ENCODE measurements around the gene GCA. TPM values are rescaled to one million over a fixed set of nuclear protein-coding genes. Genes with fewer than 3 reads are reported as not detected.

The GCA gene
- polyA plus RNA-seq, 2 of the 4 experiments (the other 2 are of a cell fraction) = 6.6 to 17.8 TPM

DNA sequence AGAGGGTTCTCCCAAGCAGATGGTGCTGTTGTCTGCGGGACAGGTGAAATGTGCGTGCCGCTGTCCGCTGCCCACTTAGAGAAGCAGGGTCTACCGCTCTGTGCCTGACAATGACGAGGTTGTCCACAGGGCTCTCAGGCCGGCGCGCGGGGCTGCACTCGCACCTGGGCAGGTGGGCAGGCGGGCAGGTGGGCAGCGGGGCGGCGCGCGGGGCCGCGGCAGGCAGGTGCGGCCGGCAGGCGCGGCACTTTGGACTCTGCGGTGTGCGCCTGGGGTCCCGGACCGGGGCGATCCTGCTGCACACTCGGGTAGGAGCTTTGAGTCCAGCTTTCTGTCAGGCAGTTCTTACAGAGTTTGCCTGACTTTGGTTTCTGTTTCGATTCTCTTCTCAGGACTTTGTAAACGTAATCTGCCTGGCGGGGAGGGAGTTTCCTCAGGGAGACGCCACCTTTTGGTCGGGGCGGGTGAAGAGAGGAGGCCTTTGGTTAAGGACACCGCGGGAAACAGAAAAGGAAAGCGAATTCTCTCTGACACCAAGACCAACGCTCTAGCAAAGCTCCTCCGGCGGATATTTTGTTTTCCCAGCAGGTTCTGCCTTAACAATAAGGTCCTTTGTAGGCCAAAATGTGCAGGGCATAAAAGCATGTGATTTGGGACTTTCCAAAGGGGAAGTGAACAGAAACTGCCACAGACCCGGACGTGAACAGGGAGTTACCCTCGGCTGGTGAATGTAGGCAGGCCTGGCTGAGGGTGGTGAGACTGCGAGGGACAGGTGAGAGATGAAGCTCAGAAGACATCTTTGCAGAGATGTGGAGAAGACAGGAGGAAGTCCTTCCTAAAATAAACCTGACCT lies 25.4 kb upstream of the GCA start, which contains the start of gene IFIH1:
Gene IFIH1, minus strand, starts transcription at position 357 of the 853 bp plus-strand sequence. CDS start 377 bp downstream, outside the sequence.
- peak; percentile 70 to 78 for DNase-seq (ENCODE audit: low read depth in 1 of 2, low spot score in 1 of 2)
- CTCF ChIA-PET = interaction anchor here (0.6 to 2.3 kb wide), 7 partner anchors 10 to 445 kb away, joined by 3 to 7 read pairs (median 4); no protein-coding TSS in a partner anchor
- Histone ChIP-seq H3K4me1 (peaks cover 5% of the 10 kb centered on the region; the same call in 1 of the 3 replicates), H3K4me3 (peak within 1 kb of the TSS; percentile 74), H3K9me3 (no peaks in the 10 kb centered on the region), H3K4me2 (peak within 1 kb of the TSS; percentile 91), H3K27ac (peak within 1 kb of the TSS; percentile 55 to 87)
- peak; percentile 94 to 97 for ATAC-seq
- FAIRE-seq = no peak
- POLR2A ChIA-PET = no interaction called here
- TF ChIP-seq, protein P1, sequence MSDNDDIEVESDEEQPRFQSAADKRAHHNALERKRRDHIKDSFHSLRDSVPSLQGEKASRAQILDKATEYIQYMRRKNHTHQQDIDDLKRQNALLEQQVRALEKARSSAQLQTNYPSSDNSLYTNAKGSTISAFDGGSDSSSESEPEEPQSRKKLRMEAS (IDR thresholded peaks at IDR 0.05) = peak; percentile 35
- no peak for TF ChIP-seq FOXS1 (CRISPR knock-in tag; IDR thresholded peaks at IDR 0.05)
- no peak for TF ChIP-seq JUN (IDR thresholded peaks at IDR 0.05)
- TF ChIP-seq, protein P2, sequence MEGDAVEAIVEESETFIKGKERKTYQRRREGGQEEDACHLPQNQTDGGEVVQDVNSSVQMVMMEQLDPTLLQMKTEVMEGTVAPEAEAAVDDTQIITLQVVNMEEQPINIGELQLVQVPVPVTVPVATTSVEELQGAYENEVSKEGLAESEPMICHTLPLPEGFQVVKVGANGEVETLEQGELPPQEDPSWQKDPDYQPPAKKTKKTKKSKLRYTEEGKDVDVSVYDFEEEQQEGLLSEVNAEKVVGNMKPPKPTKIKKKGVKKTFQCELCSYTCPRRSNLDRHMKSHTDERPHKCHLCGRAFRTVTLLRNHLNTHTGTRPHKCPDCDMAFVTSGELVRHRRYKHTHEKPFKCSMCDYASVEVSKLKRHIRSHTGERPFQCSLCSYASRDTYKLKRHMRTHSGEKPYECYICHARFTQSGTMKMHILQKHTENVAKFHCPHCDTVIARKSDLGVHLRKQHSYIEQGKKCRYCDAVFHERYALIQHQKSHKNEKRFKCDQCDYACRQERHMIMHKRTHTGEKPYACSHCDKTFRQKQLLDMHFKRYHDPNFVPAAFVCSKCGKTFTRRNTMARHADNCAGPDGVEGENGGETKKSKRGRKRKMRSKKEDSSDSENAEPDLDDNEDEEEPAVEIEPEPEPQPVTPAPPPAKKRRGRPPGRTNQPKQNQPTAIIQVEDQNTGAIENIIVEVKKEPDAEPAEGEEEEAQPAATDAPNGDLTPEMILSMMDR (IDR thresholded peaks at IDR 0.05) = peak; percentile 29; the same call in 2 of the 3 replicates
- no peak for TF ChIP-seq EHF (CRISPR knock-in tag; IDR thresholded peaks at IDR 0.05)
- TF ChIP-seq EP300 (IDR thresholded peaks at IDR 0.05) = no peak
- TF ChIP-seq, protein P3, sequence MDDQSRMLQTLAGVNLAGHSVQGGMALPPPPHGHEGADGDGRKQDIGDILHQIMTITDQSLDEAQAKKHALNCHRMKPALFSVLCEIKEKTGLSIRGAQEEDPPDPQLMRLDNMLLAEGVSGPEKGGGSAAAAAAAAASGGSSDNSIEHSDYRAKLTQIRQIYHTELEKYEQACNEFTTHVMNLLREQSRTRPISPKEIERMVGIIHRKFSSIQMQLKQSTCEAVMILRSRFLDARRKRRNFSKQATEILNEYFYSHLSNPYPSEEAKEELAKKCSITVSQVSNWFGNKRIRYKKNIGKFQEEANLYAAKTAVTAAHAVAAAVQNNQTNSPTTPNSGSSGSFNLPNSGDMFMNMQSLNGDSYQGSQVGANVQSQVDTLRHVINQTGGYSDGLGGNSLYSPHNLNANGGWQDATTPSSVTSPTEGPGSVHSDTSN (IDR thresholded peaks at IDR 0.05) = no peak
- 2% methylated on average over 22 of the region's 45 CpGs for WGBS (ENCODE audit: missing lambda C conversion rate)

DNA sequence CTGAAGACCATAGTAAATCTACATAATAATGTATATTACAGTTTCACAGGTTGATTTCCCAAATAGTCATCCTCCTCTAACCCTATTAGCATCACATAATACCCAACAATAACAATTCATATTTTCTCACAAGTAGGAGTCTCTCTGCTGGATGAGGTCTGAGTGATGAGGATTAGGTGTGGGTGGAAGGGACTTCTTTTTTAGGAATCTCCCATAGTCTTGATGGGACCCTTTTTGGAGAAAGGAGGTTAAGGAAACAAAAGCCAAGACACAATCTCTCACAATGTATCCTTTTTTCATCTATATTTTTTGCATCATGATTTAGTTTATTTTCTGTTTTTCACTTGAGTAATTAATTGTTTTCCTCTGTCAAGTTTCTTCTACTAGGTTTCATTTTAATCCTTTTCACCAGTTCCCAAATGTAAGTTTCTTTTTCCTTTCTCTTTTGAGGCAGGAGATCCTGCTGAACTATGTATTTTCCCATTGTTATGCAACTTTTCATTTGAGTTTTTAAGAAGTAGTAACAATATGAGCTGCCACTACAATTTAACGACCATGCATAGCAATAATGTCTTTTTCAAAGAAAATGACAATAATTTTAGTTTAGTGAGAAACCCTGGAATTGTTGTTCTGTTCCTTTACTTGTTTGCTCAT lies 22.9 kb upstream of the GCA start:
- DNase-seq (ENCODE audit: low read depth in 1 of 2, low spot score in 1 of 2) (no peak), FAIRE-seq (no peak), ATAC-seq (no peak)
- no peak for TF ChIP-seq FOSB (CRISPR knock-in tag; IDR thresholded peaks at IDR 0.05)
- no peak for TF ChIP-seq POLR2AphosphoS2 (conservative IDR thresholded peaks at IDR 0.05; ENCODE audit: low read length)
- no peak for TF ChIP-seq EP300 (IDR thresholded peaks at IDR 0.05)
- no peak for TF ChIP-seq MAFK (IDR thresholded peaks at IDR 0.05; ENCODE audit: partially characterized antibody)
- TF ChIP-seq, protein P3 (IDR thresholded peaks at IDR 0.05) = no peak
- no peak for TF ChIP-seq HOXB5 (CRISPR knock-in tag; IDR thresholded peaks at IDR 0.05)
- TF ChIP-seq TFCP2L1 (CRISPR knock-in tag; IDR thresholded peaks at IDR 0.05) = no peak
- TF ChIP-seq NFE2L2 (conservative IDR thresholded peaks at IDR 0.05; ENCODE audit: low read length) = no peak
- no peak for TF ChIP-seq RFX5 (IDR thresholded peaks at IDR 0.05)
- TF ChIP-seq RAD21 (conservative IDR thresholded peaks at IDR 0.05 in 1 of 2, IDR thresholded peaks at IDR 0.05 in 1 of 2) = no peak
- no peak for TF ChIP-seq SMC3 (IDR thresholded peaks at IDR 0.05)
- no peak overlapping the region for H3K4me2 ChIP-seq
- no peak overlapping the region for H3K4me3 ChIP-seq
- ChIA-PET CTCF (interaction anchor here (1.4 kb wide), 1 partner anchor 167 kb away, joined by 4 read pairs; no protein-coding TSS in a partner anchor), POLR2A (no interaction called here)
- no peaks in the 10 kb centered on the region for H3K9me3 ChIP-seq
- WGBS (ENCODE audit: missing lambda C conversion rate) = 31% methylated on average over 1 of the region's 1 CpG
- H3K4me1 ChIP-seq = peaks cover 5% of the 10 kb centered on the region; the same call in 1 of the 3 replicates
- no peak overlapping the region for H3K27ac ChIP-seq

DNA sequence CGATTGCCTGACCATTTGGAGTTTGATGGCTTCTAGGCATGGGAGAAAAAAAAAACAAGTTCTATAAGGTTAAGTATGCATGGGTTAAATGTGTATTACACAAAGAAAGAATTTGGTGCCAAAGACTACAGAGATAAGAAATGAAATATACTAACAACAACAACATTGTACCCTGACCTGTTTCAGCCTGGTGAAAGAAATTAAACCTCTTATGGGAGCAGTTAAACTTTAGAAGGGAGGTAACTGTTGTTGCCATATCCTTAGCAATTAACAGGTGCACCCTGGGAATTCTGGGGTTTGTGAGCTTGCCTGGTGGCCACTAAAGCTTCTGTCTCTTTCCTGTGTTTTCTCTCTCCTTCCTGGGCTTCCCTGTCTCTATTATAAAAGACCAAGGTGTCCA lies 19.0 kb upstream of the GCA start:
- Histone ChIP-seq H3K9me3 (no peaks in the 10 kb centered on the region), H3K4me2 (no peak overlapping the region), H3K4me3 (no peak overlapping the region), H3K4me1 (no peaks in the 10 kb centered on the region), H3K27ac (no peak overlapping the region)
- 69% methylated on average over 1 of the region's 1 CpG for WGBS (ENCODE audit: missing lambda C conversion rate)
- FAIRE-seq = no peak
- no peak for DNase-seq (ENCODE audit: low read depth in 1 of 2, low spot score in 1 of 2)
- CTCF ChIA-PET = no interaction called here
- TF ChIP-seq KDM1A (IDR thresholded peaks at IDR 0.05; ENCODE audit: low read depth) (no peak), FOSL2 (IDR thresholded peaks at IDR 0.05) (no peak), FOSL2 (CRISPR knock-in tag; IDR thresholded peaks at IDR 0.05) (no peak), CEBPB (IDR thresholded peaks at IDR 0.05) (no peak), FOSB (CRISPR knock-in tag; IDR thresholded peaks at IDR 0.05) (no peak), KDM5A (IDR thresholded peaks at IDR 0.05) (no peak)
- TF ChIP-seq, protein P4, sequence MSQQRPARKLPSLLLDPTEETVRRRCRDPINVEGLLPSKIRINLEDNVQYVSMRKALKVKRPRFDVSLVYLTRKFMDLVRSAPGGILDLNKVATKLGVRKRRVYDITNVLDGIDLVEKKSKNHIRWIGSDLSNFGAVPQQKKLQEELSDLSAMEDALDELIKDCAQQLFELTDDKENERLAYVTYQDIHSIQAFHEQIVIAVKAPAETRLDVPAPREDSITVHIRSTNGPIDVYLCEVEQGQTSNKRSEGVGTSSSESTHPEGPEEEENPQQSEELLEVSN (IDR thresholded peaks at IDR 0.05; ENCODE audit: borderline replicate concordance, low read depth) = no peak
- POLR2A ChIA-PET = no interaction called here
- ATAC-seq = no peak
